Mucosa of stomach (tissue), 1 donor: ENCODE measurements around the gene RTTN.

Experiments used
- H3K27me3 ChIP-seq: one replicate; pipeline ENCODE4 v1.7.0; 2013; ENCODE audit warnings: mild to moderate bottlenecking, low read length; ENCODE audit not compliant: control insufficient read depth, insufficient read depth
- H3K36me3 ChIP-seq: one replicate; pipeline ENCODE4 v1.7.0; 2013; ENCODE audit warnings: low read length; ENCODE audit not compliant: control insufficient read depth, insufficient read depth
- H3K4me1 ChIP-seq: one replicate; pipeline ENCODE4 v1.7.0; 2013; ENCODE audit warnings: mild to moderate bottlenecking, low read length; ENCODE audit not compliant: control insufficient read depth, insufficient read depth
- H3K4me3 ChIP-seq: one replicate; pipeline ENCODE4 v1.7.0; 2013; ENCODE audit warnings: low read length
- H3K9ac ChIP-seq: one replicate; pipeline ENCODE4 v1.7.0; 2013; ENCODE audit warnings: mild to moderate bottlenecking, low read length, moderate library complexity
- H3K9me3 ChIP-seq: one replicate; pipeline ENCODE4 v1.7.0; 2013; ENCODE audit warnings: mild to moderate bottlenecking, low read length, moderate library complexity; ENCODE audit not compliant: control insufficient read depth
- donor health status: Pancreatic carcinoma.

RTTN gene

DNA sequence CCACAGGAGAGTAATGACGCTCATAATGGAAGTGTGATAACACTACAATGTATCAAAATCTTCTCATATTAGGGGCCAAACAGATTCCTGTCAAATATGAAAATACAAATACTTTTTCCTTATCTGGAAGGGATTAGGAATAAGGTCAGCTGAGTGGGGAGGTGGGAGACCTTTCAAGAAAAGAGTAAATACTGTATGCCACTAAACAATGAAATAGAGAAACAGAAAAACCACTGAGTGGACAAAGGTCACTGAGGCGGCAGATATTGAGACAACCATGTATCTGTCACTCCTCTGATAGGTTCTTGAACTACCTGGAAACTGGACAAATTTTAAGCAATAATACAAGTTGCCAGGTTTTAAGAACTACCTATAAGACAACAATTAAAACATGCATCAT lies 59.3 kb downstream of the RTTN start:
- H3K9ac ChIP-seq: no peak overlapping the region
- H3K27me3 ChIP-seq: no peaks in the 10 kb centered on the region
- no peaks in the 10 kb centered on the region for H3K36me3 ChIP-seq
- H3K4me3 ChIP-seq: no peak overlapping the region
- H3K4me1 ChIP-seq: peaks cover 6% of the 10 kb centered on the region
- no peaks in the 10 kb centered on the region for H3K9me3 ChIP-seq

DNA sequence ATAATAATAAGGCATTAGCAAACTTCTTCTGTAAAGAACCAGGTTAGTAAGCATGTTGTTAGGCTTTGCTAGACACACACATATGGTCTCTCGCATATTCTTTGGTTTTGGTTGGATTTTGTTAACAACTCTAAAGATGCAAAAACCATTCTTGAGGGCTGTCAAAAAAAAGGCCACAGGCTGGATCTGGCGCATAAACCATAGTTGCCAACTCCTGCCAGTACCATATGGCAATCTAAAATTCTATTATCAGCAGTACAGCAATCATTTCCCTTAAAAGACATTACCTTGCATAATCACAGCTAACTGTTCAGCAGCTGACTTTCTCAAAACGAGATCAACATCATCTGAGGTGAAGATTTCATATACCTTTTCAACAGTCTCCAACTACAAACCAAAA lies 63.5 kb downstream of the RTTN start:
- Histone ChIP-seq H3K27me3 (no peaks in the 10 kb centered on the region), H3K9ac (no peak overlapping the region), H3K4me1 (peaks cover 6% of the 10 kb centered on the region), H3K36me3 (no peaks in the 10 kb centered on the region), H3K9me3 (no peaks in the 10 kb centered on the region), H3K4me3 (no peak overlapping the region)

DNA sequence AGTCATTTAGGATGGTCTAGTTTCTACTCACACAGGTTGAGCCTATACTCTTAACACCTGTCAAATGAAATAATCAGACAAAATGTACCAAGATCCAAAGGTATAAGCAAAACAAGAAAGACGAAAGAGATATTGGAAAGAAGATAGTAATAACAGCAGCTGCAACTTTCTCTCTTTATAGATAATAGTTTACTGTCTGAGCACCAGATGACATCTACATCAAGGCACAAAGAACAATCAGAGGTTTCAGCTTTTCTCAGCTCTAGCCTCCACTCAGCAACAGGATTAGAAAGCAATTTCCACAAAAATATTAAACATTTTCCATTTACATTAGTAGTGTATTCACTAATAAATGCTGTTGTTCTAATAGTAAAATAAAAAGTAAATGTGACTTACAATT lies 66.3 kb downstream of the RTTN start:
- Histone ChIP-seq H3K4me3 (no peak overlapping the region), H3K27me3 (no peaks in the 10 kb centered on the region), H3K36me3 (no peaks in the 10 kb centered on the region), H3K9me3 (no peaks in the 10 kb centered on the region), H3K4me1 (no peaks in the 10 kb centered on the region), H3K9ac (no peak overlapping the region)

DNA sequence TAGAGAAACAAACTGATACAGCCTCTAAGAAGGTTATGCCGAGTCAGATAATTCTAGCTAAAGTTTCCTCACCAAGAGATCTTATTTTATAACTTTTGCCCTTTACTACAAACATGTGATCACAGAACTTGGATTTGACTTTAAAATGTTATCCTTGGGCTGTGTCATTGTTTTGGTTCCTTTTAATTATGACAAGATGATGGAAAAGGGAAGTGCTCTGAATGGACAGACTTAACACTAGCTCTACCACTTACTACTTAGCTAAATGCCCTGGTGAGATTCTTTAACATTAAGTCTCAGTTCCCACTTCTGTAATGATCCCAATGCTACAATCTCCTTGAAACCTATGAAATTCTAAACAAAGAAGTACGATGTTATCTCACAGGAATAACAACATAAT lies 69.9 kb downstream of the RTTN start:
- H3K9me3 ChIP-seq: no peaks in the 10 kb centered on the region
- H3K4me1 ChIP-seq: no peaks in the 10 kb centered on the region
- no peak overlapping the region for H3K4me3 ChIP-seq

DNA sequence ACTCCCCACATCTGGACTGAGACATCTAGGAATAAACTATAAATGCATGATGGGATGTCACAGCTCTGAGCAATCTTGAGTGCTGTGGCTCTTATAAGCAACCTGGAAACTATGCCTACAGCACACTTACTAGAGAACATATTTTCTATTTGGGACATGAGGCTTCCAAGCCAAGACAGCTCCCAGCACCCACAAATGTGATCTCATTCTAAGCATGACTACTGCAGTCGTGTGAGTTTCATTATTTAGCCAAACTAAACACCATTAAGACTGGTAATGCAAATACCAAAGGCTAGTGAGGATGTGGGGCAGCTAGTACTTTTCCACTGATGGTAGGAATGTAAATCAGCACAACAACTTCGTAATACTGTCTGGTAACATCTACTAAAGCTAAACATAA lies 72.5 kb downstream of the RTTN start:
- H3K27me3 ChIP-seq: no peaks in the 10 kb centered on the region
- H3K36me3 ChIP-seq: no peaks in the 10 kb centered on the region
- no peaks in the 10 kb centered on the region for H3K4me1 ChIP-seq
- H3K9me3 ChIP-seq: no peaks in the 10 kb centered on the region
- no peak overlapping the region for H3K9ac ChIP-seq
- no peak overlapping the region for H3K4me3 ChIP-seq

More for the DNA sequence above, 69.9 kb downstream of the RTTN start:
- Histone ChIP-seq H3K27me3 (no peaks in the 10 kb centered on the region), H3K9ac (no peak overlapping the region), H3K36me3 (no peaks in the 10 kb centered on the region)

DNA sequence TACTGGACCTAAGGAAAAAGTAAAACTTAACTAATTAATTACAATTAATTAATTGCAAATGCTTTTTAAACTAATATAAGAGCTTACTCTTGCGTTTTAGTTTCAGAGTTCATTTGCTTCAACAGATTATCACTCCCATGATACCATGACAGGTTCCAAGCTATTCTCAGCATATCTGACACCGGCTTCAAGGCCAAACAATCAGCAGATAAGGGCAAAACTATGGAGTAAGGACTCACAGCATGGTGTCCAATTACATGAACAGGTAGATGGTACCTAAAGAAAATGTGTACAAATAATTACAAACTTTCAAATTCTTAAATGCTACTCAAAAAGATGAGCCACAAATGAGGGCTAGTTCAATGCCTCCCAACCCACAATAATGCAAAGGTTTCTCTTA lies 77.2 kb downstream of the RTTN start:
- no peaks in the 10 kb centered on the region for H3K9me3 ChIP-seq
- no peak overlapping the region for H3K4me3 ChIP-seq
- no peaks in the 10 kb centered on the region for H3K27me3 ChIP-seq
- H3K4me1 ChIP-seq: no peaks in the 10 kb centered on the region
- H3K36me3 ChIP-seq: no peaks in the 10 kb centered on the region
- H3K9ac ChIP-seq: no peak overlapping the region

DNA sequence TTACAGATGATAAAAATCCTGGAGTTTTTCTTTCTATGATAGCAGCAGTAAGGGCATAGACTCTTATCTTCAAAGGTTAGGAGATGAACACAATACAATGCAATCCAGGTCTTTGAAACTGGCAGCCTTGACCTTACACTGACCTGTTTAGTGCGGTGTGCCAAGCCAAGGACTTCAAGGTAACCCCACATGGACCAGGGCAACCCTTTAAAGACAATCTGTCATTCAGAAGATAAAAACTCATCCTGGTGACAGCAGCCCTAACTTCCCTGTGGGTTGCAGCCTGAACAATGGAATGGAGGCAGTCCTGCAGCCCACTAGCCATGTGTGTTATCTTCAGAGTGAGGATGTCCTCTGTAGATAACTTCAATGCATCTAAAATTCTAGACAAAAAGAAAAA lies 78.1 kb downstream of the RTTN start:
- Histone ChIP-seq H3K9me3 (no peaks in the 10 kb centered on the region), H3K4me1 (no peaks in the 10 kb centered on the region), H3K9ac (no peak overlapping the region), H3K4me3 (no peak overlapping the region), H3K27me3 (no peaks in the 10 kb centered on the region), H3K36me3 (no peaks in the 10 kb centered on the region)

DNA sequence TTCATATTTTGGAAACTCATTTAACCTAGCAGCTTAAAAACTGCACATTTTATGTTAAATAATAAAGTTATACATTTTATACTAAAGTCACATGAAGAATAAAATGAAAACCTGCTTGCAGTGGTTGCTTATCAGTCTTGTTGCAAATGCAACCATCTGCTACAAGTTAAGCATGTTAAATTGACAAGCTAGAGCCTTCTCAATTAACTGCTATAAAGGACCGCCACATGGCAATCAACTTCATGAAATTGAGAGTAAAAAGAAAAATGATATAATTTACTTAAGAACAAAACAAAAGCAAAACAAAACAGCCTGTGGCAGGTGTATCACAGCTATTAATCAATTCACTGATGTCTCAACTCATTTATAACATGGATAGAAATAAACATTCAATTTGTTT lies 78.7 kb downstream of the RTTN start:
- Histone ChIP-seq H3K27me3 (no peaks in the 10 kb centered on the region), H3K4me3 (no peak overlapping the region), H3K9ac (no peak overlapping the region), H3K36me3 (no peaks in the 10 kb centered on the region), H3K9me3 (no peaks in the 10 kb centered on the region), H3K4me1 (no peaks in the 10 kb centered on the region)

DNA sequence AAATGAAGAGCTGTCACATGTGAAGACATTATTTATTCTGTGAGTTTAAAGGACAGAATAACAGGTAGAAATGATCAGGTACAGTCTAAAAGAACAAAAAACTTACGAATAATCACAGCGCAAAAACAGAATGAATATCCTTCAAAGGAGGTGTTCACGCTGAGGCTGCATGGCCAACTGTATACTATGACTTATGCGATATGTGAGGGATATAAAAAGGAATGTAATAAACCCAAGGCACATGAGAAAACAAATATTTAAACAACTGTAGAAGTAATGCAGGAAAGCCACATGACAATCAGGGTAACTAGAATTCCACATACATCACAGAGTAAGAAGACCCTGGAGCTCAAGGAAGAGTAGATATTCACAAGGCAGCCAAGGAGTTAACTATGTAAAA lies 81.3 kb downstream of the RTTN start:
- H3K9ac ChIP-seq: no peak overlapping the region
- H3K4me1 ChIP-seq: no peaks in the 10 kb centered on the region
- no peak overlapping the region for H3K4me3 ChIP-seq
- no peaks in the 10 kb centered on the region for H3K36me3 ChIP-seq
- no peaks in the 10 kb centered on the region for H3K27me3 ChIP-seq
- no peaks in the 10 kb centered on the region for H3K9me3 ChIP-seq

DNA sequence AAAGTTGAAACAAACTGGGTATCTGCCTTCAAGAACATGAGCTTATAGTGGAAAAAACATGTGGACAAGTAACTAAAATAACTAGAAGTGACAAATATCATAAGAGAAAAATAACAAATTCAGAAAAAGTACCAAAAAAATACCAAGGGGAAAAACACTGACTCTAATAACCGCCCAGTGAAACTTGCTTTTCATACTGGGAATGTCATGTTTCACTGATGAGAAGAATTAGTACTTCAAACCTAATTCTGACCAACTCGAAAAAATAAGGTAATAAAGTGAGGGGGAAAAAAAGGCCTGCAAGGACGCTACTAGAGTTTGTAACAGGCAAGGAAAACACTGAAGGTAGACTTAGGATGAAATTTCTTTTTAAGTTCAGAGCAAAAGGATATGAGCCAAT lies 83.6 kb downstream of the RTTN start:
- H3K9ac ChIP-seq: no peak overlapping the region
- H3K4me1 ChIP-seq: no peaks in the 10 kb centered on the region
- H3K9me3 ChIP-seq: no peaks in the 10 kb centered on the region
- no peaks in the 10 kb centered on the region for H3K36me3 ChIP-seq
- no peak overlapping the region for H3K4me3 ChIP-seq
- H3K27me3 ChIP-seq: no peaks in the 10 kb centered on the region

DNA sequence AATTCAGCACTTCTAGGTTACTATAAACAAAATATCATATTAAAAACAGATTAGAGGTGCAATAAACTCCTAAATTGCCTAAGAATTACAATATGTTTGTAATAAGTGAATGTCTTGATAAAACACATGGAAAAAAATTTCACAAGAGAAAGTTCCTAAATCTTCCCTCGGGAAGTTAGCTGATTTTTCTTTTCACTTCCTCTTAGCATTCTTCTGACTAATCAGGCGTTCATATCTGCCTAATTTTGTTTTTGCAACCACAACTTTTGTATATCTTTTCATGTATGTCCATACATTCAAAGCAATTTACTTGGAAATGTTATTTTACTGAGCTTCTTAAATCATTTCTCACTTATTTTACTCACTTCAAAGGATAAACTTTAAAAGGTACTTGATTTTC lies 88.5 kb downstream of the RTTN start:
- Histone ChIP-seq H3K27me3 (no peaks in the 10 kb centered on the region), H3K36me3 (no peaks in the 10 kb centered on the region)

DNA sequence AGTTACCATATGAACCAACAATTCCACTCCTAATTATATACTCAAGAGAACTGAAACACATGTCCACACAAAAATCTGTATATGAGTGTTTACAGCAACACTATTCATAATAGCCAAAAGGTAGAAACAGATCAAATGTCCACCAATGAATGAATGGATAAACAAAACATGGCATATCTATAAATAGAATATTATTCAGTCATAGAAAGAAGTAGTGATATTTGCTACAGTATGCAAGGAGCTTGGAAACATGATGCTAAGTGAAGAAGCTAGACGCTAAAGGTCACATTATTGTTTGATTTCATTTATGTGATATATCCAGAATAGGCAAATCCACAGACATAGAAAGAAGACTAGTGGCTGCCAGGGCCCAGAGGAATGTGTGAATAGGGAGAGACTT lies 92.0 kb downstream of the RTTN start:
- Histone ChIP-seq H3K36me3 (no peaks in the 10 kb centered on the region), H3K4me1 (no peaks in the 10 kb centered on the region), H3K4me3 (no peak overlapping the region), H3K27me3 (no peaks in the 10 kb centered on the region), H3K9ac (no peak overlapping the region), H3K9me3 (no peaks in the 10 kb centered on the region)

More for the DNA sequence above, 88.5 kb downstream of the RTTN start:
- Histone ChIP-seq H3K4me3 (no peak overlapping the region), H3K9me3 (no peaks in the 10 kb centered on the region), H3K9ac (no peak overlapping the region), H3K4me1 (no peaks in the 10 kb centered on the region)

DNA sequence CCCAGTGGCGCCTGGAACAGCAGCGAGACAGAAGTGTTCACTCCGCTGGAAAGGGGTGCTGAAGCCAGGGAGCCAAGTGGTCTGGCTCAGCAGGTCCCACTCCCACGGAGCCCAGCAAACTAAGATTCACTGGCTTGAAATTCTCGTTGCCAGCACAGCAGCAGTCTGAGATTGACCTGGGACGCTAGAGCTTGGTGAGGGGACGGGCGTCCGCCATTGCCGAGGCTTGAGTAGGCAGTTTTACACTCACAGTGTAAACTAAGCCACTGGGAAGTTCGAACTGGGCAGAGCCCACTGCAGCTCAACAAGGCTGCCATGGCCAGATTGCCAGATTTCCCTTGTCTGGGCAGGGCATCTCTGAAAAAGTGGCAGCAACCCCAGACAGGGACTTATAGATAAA lies 94.8 kb downstream of the RTTN start:
- H3K4me1 ChIP-seq: no peaks in the 10 kb centered on the region
- no peaks in the 10 kb centered on the region for H3K36me3 ChIP-seq
- H3K4me3 ChIP-seq: no peak overlapping the region
- no peaks in the 10 kb centered on the region for H3K27me3 ChIP-seq
- H3K9me3 ChIP-seq: no peaks in the 10 kb centered on the region
- H3K9ac ChIP-seq: no peak overlapping the region
